Measurements from ENCODE around the gene DAP. TPM values are rescaled to one million over a fixed set of nuclear protein-coding genes. Genes with fewer than 3 reads are reported as not detected.
"Not testable (repeated sequence)": the region's sequence is repeated elsewhere in the genome, so short reads cannot be mapped to it uniquely, and the experiment has no call there.

The DAP gene
- total RNA-seq, 2 donors from 2014 or later, result 34.6 to 65.8 TPM

DNA sequence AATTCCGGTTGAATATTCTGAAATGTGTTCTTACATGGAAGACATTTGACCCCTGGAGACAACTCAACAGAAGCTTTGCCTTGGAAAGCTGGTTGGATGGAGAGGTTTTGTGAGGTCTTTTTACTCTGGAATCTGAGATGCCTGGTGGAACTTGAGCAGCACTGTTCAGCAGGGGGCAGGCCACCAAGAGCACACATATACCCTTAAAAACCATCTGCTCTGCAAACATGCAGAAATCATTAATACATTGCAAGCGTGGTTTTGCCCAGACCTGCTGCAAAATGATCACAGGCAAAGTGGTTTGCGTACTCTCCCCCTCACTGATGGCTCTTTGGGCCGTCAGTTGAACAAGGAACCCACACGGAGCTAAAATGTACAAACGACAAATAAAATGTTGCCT is 32.8 kb upstream of the DAP start:
- H3K4me1 ChIP-seq, result peaks cover 0 to 13% of the 10 kb centered on the region in 2 donors
- H3K27me3 ChIP-seq, result no peaks in the 10 kb centered on the region
- no peaks in the 10 kb centered on the region for H3K36me3 ChIP-seq
- no peak for TF ChIP-seq CTCF (IDR thresholded peaks at IDR 0.05)
- no peak overlapping the region for H3K27ac ChIP-seq
- DNase-seq (ENCODE audit: low spot score), result no peak
- no peaks in the 10 kb centered on the region for H3K9me3 ChIP-seq
- no peak overlapping the region for H3K4me3 ChIP-seq

GRCh38 chr5:10792336-10792735 is 31.3 kb upstream of the DAP start:
- H3K27me3 ChIP-seq, result no peaks in the 10 kb centered on the region
- no peaks in the 10 kb centered on the region for H3K9me3 ChIP-seq
- no peaks in the 10 kb centered on the region for H3K36me3 ChIP-seq
- no peak overlapping the region for H3K4me3 ChIP-seq
- no peak for TF ChIP-seq CTCF (IDR thresholded peaks at IDR 0.05)
- DNase-seq (ENCODE audit: low spot score), result no peak
- no peak overlapping the region for H3K27ac ChIP-seq
- H3K4me1 ChIP-seq, result peaks cover 0 to 19% of the 10 kb centered on the region in 2 donors

DNA sequence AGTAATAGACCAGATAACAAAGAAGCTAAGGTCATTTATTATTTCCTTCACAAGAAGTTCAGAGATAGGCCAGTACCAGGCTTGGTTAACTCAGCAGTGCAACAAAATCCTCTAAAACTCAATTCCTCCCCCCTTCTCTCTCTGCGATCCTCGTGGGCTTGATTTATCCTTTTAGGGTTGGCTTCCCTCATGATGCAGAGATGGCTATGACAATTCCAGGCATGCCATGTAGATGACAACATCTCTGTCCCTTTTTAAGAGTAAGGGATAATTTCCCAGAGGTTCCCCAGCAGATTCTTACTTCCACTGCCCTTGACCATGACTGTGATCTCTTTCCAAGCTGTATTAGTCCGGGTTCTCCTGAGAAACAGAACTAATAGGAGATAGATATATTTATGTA is 28.7 kb upstream of the DAP start:
- H3K27me3 ChIP-seq, result no peaks in the 10 kb centered on the region
- H3K9me3 ChIP-seq, result no peaks in the 10 kb centered on the region
- peak overlapping the region in 1 of 2 donors; percentile 59 for H3K27ac ChIP-seq
- TF ChIP-seq CTCF (IDR thresholded peaks at IDR 0.05), result no peak
- DNase-seq (ENCODE audit: low spot score), result no peak
- no peak overlapping the region for H3K4me3 ChIP-seq
- no peaks in the 10 kb centered on the region for H3K36me3 ChIP-seq
- H3K4me1 ChIP-seq, result peaks cover 0 to 19% of the 10 kb centered on the region in 2 donors

GRCh38 chr5:10789021-10789420 is 28.0 kb upstream of the DAP start:
- DNase-seq (ENCODE audit: low spot score), result peak; percentile 65
- Histone ChIP-seq H3K27ac (peak overlapping the region in 1 of 2 donors; percentile 59), H3K27me3 (no peaks in the 10 kb centered on the region), H3K36me3 (no peaks in the 10 kb centered on the region), H3K9me3 (no peaks in the 10 kb centered on the region), H3K4me3 (no peak overlapping the region), H3K4me1 (peaks cover 0 to 19% of the 10 kb centered on the region in 2 donors)
- TF ChIP-seq CTCF (IDR thresholded peaks at IDR 0.05), result no peak

DNA sequence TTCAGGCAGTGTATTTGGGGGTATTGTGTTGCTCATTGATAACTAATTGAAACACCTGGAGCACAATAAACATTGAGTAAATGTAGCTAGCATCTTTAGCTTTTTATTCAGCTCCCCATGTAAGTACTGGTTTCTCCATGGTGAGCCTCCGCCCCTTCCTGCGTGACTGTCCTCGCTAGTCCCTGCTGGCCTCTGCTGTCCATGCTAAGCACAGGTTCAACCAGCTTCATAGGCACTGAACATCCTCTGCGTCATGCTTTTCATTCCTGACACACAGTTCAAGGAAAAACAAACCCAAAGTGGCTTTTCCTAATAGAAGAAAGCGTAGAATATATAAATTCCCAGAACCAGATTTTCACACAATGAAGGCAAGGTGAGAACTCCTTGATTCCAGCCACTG is 27.3 kb upstream of the DAP start:
- no peaks in the 10 kb centered on the region for H3K27me3 ChIP-seq
- H3K4me3 ChIP-seq, result no peak overlapping the region
- H3K9me3 ChIP-seq, result no peaks in the 10 kb centered on the region
- DNase-seq (ENCODE audit: low spot score), result no peak
- H3K27ac ChIP-seq, result peak overlapping the region in 1 of 2 donors; percentile 59
- no peak for TF ChIP-seq CTCF (IDR thresholded peaks at IDR 0.05)
- peaks cover 0 to 19% of the 10 kb centered on the region in 2 donors for H3K4me1 ChIP-seq
- H3K36me3 ChIP-seq, result no peaks in the 10 kb centered on the region

DNA sequence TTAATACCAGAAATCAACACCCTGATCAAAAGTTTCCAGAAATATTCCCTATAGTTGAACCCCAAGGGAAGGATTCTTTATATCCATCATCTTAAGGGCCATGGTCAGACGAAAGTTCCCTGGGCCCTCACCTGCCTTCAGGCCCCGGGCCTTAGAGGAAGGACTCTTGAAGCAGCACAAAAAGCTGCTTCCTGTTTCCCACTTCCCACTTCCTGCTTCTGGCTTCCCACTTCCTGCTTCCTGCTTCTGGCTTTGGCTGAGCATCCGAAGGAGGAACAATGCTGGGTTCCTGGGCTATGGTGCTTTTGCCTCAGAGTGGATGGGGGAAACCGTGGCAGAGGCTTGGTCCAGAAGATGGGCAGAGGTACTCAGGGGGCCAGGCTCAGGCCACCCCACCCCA is 25.8 kb upstream of the DAP start:
- DNase-seq (ENCODE audit: low spot score), result no peak
- Histone ChIP-seq H3K4me3 (no peak overlapping the region), H3K9me3 (no peaks in the 10 kb centered on the region), H3K36me3 (no peaks in the 10 kb centered on the region), H3K4me1 (peaks cover 0 to 19% of the 10 kb centered on the region in 2 donors), H3K27me3 (no peaks in the 10 kb centered on the region), H3K27ac (no peak overlapping the region)
- no peak for TF ChIP-seq CTCF (IDR thresholded peaks at IDR 0.05)

DNA sequence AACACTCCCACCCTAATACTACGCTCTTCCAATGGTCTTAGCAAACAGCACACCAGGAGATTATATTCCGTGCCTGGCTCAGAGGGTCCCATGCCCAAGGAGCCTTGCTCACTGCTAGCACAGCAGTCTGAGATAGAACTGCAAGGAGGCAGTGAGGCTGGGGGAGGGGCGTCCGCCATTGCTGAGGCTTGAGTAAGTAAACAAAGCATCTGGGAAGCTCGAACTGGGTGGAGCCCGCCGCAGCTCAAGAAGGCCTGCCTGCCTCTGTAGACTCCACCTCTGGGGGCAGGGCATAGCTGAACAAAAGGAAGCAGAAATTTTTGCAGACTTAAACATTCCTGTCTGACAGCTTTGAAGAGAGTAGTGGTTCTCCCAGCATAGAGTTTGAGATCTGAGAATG is 19.2 kb upstream of the DAP start:
- not testable (repeated sequence) for H3K9me3 ChIP-seq; DNase-seq (ENCODE audit: low spot score); H3K27me3 ChIP-seq; H3K4me3 ChIP-seq; H3K4me1 ChIP-seq; H3K27ac ChIP-seq; H3K36me3 ChIP-seq
